Suppressor macrophage treated with lipopolysaccharide for 1 hour (primary cell): ENCODE data around the gene BAHD1.

Experiments
- DNase-seq, 3 donors: peaks; one replicate each; pipeline ENCODE4 v3.0.0-alpha.2; 2020 to 2022

Gene BAHD1

GRCh38 chr15:40440743-40441564 is at the start of gene BAHD1:
TSS of gene BAHD1 (plus strand) at chr15:40440953. CDS start at chr15:40458465, 17,512 bp downstream.
- DNase-seq = peak; percentile 95 to 97 (median 96)

GRCh38 chr15:40392986-40393948 is 47.5 kb upstream of the BAHD1 start:
- peak in 2 of 3 donors; percentile 20 to 29 for DNase-seq

GRCh38 chr15:40397688-40398412 is 42.9 kb upstream of the BAHD1 start:
- DNase-seq = no peak

GRCh38 chr15:40398413-40398873 is 42.3 kb upstream of the BAHD1 start:
- DNase-seq = peak; percentile 73 to 80 (median 78)

- no peak for DNase-seq
These were observed 41.4 kb upstream of the BAHD1 start for GRCh38 chr15:40399370-40399769.

GRCh38 chr15:40405501-40406381 is 35.0 kb upstream of the BAHD1 start, which contains the start of gene IVD:
TSS of gene IVD (plus strand) at chr15:40405795. CDS start at chr15:40405828, 33 bp downstream.
- DNase-seq = peak; percentile 95 to 97 (median 96)

GRCh38 chr15:40407330-40407990 is 33.3 kb upstream of the BAHD1 start:
- DNase-seq = peak in 1 of 3 donors; percentile 26

- DNase-seq = no peak
These were observed 31.4 kb upstream of the BAHD1 start for GRCh38 chr15:40409366-40409765.

GRCh38 chr15:40410476-40410875 is 30.3 kb upstream of the BAHD1 start:
- no peak for DNase-seq

GRCh38 chr15:40412095-40412759 is 28.5 kb upstream of the BAHD1 start:
- DNase-seq = no peak

GRCh38 chr15:40413036-40413435 is 27.7 kb upstream of the BAHD1 start:
- DNase-seq = no peak

- DNase-seq = no peak
These were observed 25.9 kb upstream of the BAHD1 start for GRCh38 chr15:40414816-40415215.

- DNase-seq = no peak
These were observed 25.5 kb upstream of the BAHD1 start for GRCh38 chr15:40415226-40415625.

GRCh38 chr15:40416056-40416455 is 24.7 kb upstream of the BAHD1 start:
- no peak for DNase-seq

- DNase-seq = no peak
These were observed 22.6 kb upstream of the BAHD1 start for GRCh38 chr15:40418126-40418525.

- no peak for DNase-seq
These were observed 20.6 kb upstream of the BAHD1 start for GRCh38 chr15:40420071-40420713.

- no peak for DNase-seq
These were observed 20.0 kb upstream of the BAHD1 start for GRCh38 chr15:40420793-40421192.

GRCh38 chr15:40421246-40422157 is 19.3 kb upstream of the BAHD1 start:
- DNase-seq = peak; percentile 79 to 91 (median 91)
